NCI-H69 (cell line): ENCODE data around the gene GABRB1.
"Not testable (repeated sequence)": the region's sequence is repeated elsewhere in the genome, so short reads cannot be mapped to it uniquely, and the experiment has no call there.

Experiments used
- DNase-seq: peaks from one replicate; lab custom pipeline; 2025; lab: John Stamatoyannopoulos, UW

Gene GABRB1

GRCh38 chr4:47309165-47309564 is 277.8 kb downstream of the GABRB1 start:
- no peak for DNase-seq

- DNase-seq = no peak
These were observed 280.8 kb downstream of the GABRB1 start for GRCh38 chr4:47312170-47312569.

- DNase-seq = no peak
These were observed 282.0 kb downstream of the GABRB1 start for GRCh38 chr4:47313384-47313783.

GRCh38 chr4:47315346-47315745 is 284.0 kb downstream of the GABRB1 start:
- DNase-seq = no peak

GRCh38 chr4:47326025-47326424 is 294.7 kb downstream of the GABRB1 start:
- DNase-seq = no peak

GRCh38 chr4:47330866-47331265 is 299.5 kb downstream of the GABRB1 start:
- DNase-seq = no peak

GRCh38 chr4:47334652-47335051 is 303.3 kb downstream of the GABRB1 start:
- no peak for DNase-seq

GRCh38 chr4:47337893-47338292 is 306.5 kb downstream of the GABRB1 start:
- no peak for DNase-seq

- no peak for DNase-seq
These were observed 309.5 kb downstream of the GABRB1 start for GRCh38 chr4:47340914-47341313.

- no peak for DNase-seq
These were observed 311.4 kb downstream of the GABRB1 start for GRCh38 chr4:47342796-47343195.

- no peak for DNase-seq
These were observed 318.0 kb downstream of the GABRB1 start for GRCh38 chr4:47349326-47349725.

- no peak for DNase-seq
These were observed 324.2 kb downstream of the GABRB1 start for GRCh38 chr4:47355568-47355967.

- DNase-seq = no peak
These were observed 328.5 kb downstream of the GABRB1 start for GRCh38 chr4:47359891-47360290.

GRCh38 chr4:47367761-47368160 is 336.4 kb downstream of the GABRB1 start:
- no peak for DNase-seq

GRCh38 chr4:47368211-47368610 is 336.8 kb downstream of the GABRB1 start:
- DNase-seq = no peak

- no peak for DNase-seq
These were observed 341.2 kb downstream of the GABRB1 start for GRCh38 chr4:47372561-47372960.

- DNase-seq = no peak
These were observed 341.8 kb downstream of the GABRB1 start for GRCh38 chr4:47373174-47373573.

- no peak for DNase-seq
These were observed 342.3 kb downstream of the GABRB1 start for GRCh38 chr4:47373709-47374108.

GRCh38 chr4:47374477-47374876 is 343.1 kb downstream of the GABRB1 start:
- DNase-seq = no peak

- DNase-seq = not testable (repeated sequence)
These were observed 346.7 kb downstream of the GABRB1 start for GRCh38 chr4:47378021-47378530.

GRCh38 chr4:47381172-47381571 is 349.8 kb downstream of the GABRB1 start:
- DNase-seq = no peak

GRCh38 chr4:47382846-47383360 is 351.5 kb downstream of the GABRB1 start:
- DNase-seq = no peak

- DNase-seq = peak; percentile 27
These were observed 352.6 kb downstream of the GABRB1 start for GRCh38 chr4:47383829-47384427.

- DNase-seq = no peak
These were observed 354.8 kb downstream of the GABRB1 start for GRCh38 chr4:47386146-47386545.
